Stomach (tissue), 9 donors: ENCODE results near the gene TMPRSS2. TPM values are rescaled to one million over a fixed set of nuclear protein-coding genes. Genes with fewer than 3 reads are reported as not detected.
A peak's percentile ranks its signal among the peaks of the same experiment; 100 is the strongest.

Source experiments
- DNase-seq, 2 donors: peaks; one replicate each; pipeline versions ENCODE4 v3.0.0 to v3.0.0-alpha.2; 2013 to 2019
- H3K27ac ChIP-seq, 5 donors: fragments of 200-600 bp in 4 of 5; sonication (generic) in 4 of 5; one replicate each; pipeline ENCODE4 v1.5.1; 2013 to 2019; ENCODE audit warnings: mild to moderate bottlenecking in 1 of 5, moderate library complexity in 1 of 5
- H3K27me3 ChIP-seq, 3 donors: fragments of 200-600 bp; sonication (generic); one replicate each; pipeline ENCODE4 v1.5.1; 2017 to 2019; ENCODE audit warnings: mixed run types in 1 of 3
- H3K36me3 ChIP-seq, 4 donors: fragments of 200-600 bp; sonication (generic); 1 replicate in 3 of 4; 2 replicates in 1 of 4; pipeline ENCODE4 v1.5.1; 2016 to 2019
- H3K4me1 ChIP-seq, 4 donors: fragments of 200-600 bp; sonication (generic); one replicate each; pipeline ENCODE4 v1.5.1; 2016 to 2019
- H3K4me3 ChIP-seq, 4 donors: fragments of 200-600 bp; sonication (generic) in 3 of 4; one replicate each; pipeline ENCODE4 v1.5.1; 2016 to 2019; ENCODE audit warnings: mild to moderate bottlenecking in 1 of 4
- H3K9me3 ChIP-seq, 4 donors: fragments of 200-600 bp; sonication (generic); one replicate each; pipeline ENCODE4 v1.5.1; 2016 to 2019
- CTCF ChIP-seq, 7 experiments: fragments of 450-650 bp in 4 of 7; fragments of 200-600 bp in 3 of 7; sonication (generic) in 3 of 7; IDR thresholded peaks; one replicate each; pipeline ENCODE4 v1.5.1; 2016 to 2019; ENCODE audit warnings: antibody characterized with exemption in 7 of 7, control low read depth in 2 of 7, mild to moderate bottlenecking in 1 of 7
- EP300 ChIP-seq: sonication (generic); formaldehyde crosslinking; IDR thresholded peaks from one replicate; pipeline ENCODE4 v1.6.1; 2017; ENCODE audit warnings: antibody characterized with exemption
- POLR2A ChIP-seq, 4 donors: fragments of 450-650 bp; IDR thresholded peaks; one replicate each; pipeline ENCODE4 v1.6.1; 2016; ENCODE audit warnings: antibody characterized with exemption in 4 of 4, control low read depth in 2 of 4, mild to moderate bottlenecking in 1 of 4, moderate library complexity in 1 of 4
- POLR2AphosphoS5 ChIP-seq, 3 donors: sonication (generic); formaldehyde crosslinking; IDR thresholded peaks; one replicate each; pipeline ENCODE4 v1.6.1; 2016; ENCODE audit warnings: antibody characterized with exemption in 3 of 3
- WGBS, 5 donors: extraction: QIAGEN DNeasy Blood & Tissue Kit in 3 of 5; methylation state at CpG; one replicate each; pipeline versions ENCODE4 v1.1.5 to v1.1.7; 2013 to 2018; 5-methylcytosine and 5-hydroxymethylcytosine counted together
- intact Hi-C: fragments of 100-400 bp; cut with DNase I; formaldehyde crosslinking; loops from one replicate; pipeline ENCODE4 v1.15.1; 2023; ENCODE audit warnings: low total_unique reads
- polyA plus RNA-seq, 3 donors: library from polyadenylated mRNA; stranded (reverse); fragments of 200-250 nt; gene quantifications; one replicate each; pipeline ENCODE4 v1.2.3, GENCODE V29; 2013
- total RNA-seq, 5 donors: library from RNA; depleted of rRNA; stranded (reverse); fragments of >200 nt; gene quantifications; one replicate each; pipeline versions ENCODE4 v1.1.0 to v1.2.3, GENCODE V29; 2014 to 2016
- donor health status: healthy with polysubstance abuse.
- donor health status: Bipolar disorder and iron deficiency.
- donor health status: healthy.

Gene TMPRSS2
- total and polyA plus RNA-seq, 8 donors = 58.2 to 554 (median 125) TPM

GRCh38 chr21:41506611-41507520, 1.1 kb downstream of the TMPRSS2 start:
- Histone ChIP-seq H3K36me3 (no peaks in the 10 kb centered on the region), H3K27me3 (peaks cover 3 to 75% (median 28%) of the 10 kb centered on the region in 3 donors), H3K4me1 (peaks cover 8 to 68% (median 43%) of the 10 kb centered on the region in 4 donors), H3K9me3 (no peaks in the 10 kb centered on the region), H3K27ac (peak overlapping the region; percentile 88 to 97 (median 93)), H3K4me3 (peak overlapping the region; percentile 49 to 62 (median 58))
- 2 to 7% (median 3%) methylated on average over 29 to 64 of the region's 64 CpGs for WGBS, 5 donors
- peak; percentile 58 to 75 for DNase-seq
- TF ChIP-seq POLR2A (IDR thresholded peaks at IDR 0.05) (no peak), POLR2AphosphoS5 (IDR thresholded peaks at IDR 0.05) (peak in 2 of 3 donors; percentile 48 to 79)
- intact Hi-C loops = no loop called here

- peak overlapping the region; percentile 49 to 62 (median 58) for H3K4me3 ChIP-seq
- peaks cover 8 to 68% (median 47%) of the 10 kb centered on the region in 4 donors for H3K4me1 ChIP-seq
- peak overlapping the region; percentile 88 to 97 (median 93) for H3K27ac ChIP-seq
- peaks cover 3 to 68% (median 28%) of the 10 kb centered on the region in 3 donors for H3K27me3 ChIP-seq
- H3K9me3 ChIP-seq = no peaks in the 10 kb centered on the region
- H3K36me3 ChIP-seq = no peaks in the 10 kb centered on the region
- TF ChIP-seq EP300 (no peak), POLR2AphosphoS5 (IDR thresholded peaks at IDR 0.05) (no peak), POLR2A (IDR thresholded peaks at IDR 0.05) (no peak), CTCF (IDR thresholded peaks at IDR 0.05) (no peak)
- no peak for DNase-seq
- intact Hi-C loops = no loop called here
- 22 to 60% (median 36%) methylated on average over 7 of the region's 7 CpGs for WGBS, 5 donors
These were observed 1.9 kb downstream of the TMPRSS2 start for GRCh38 chr21:41506005-41506594.

GRCh38 chr21:41504030-41504429, 3.9 kb downstream of the TMPRSS2 start:
- whole genome bisulfite sequencing, 5 donors = 17 to 35% (median 27%) methylated on average over 5 of the region's 5 CpGs
- Histone ChIP-seq H3K27ac (peak overlapping the region; percentile 88 to 97 (median 92)), H3K4me1 (peaks cover 7 to 69% (median 50%) of the 10 kb centered on the region in 4 donors), H3K9me3 (no peaks in the 10 kb centered on the region), H3K4me3 (peak overlapping the region; percentile 4 to 62 (median 55)), H3K36me3 (no peaks in the 10 kb centered on the region), H3K27me3 (peaks cover 3 to 56% (median 23%) of the 10 kb centered on the region in 3 donors)
- TF ChIP-seq POLR2A (IDR thresholded peaks at IDR 0.05) (no peak), EP300 (no peak), POLR2AphosphoS5 (IDR thresholded peaks at IDR 0.05) (no peak), CTCF (IDR thresholded peaks at IDR 0.05) (no peak)
- intact Hi-C loops = no loop called here
- peak; percentile 55 to 62 for DNase-seq

- peak overlapping the region; percentile 70 to 97 (median 91) for H3K27ac ChIP-seq
- no peaks in the 10 kb centered on the region for H3K9me3 ChIP-seq
- H3K36me3 ChIP-seq = no peaks in the 10 kb centered on the region
- H3K4me3 ChIP-seq = peak overlapping the region in 3 of 4 donors; percentile 20 to 62 (median 49)
- DNase-seq = no peak
- peaks cover under 1 to 49% (median 19%) of the 10 kb centered on the region in 3 donors for H3K27me3 ChIP-seq
- TF ChIP-seq CTCF (IDR thresholded peaks at IDR 0.05) (no peak), POLR2AphosphoS5 (IDR thresholded peaks at IDR 0.05) (peak in 1 of 3 donors; percentile 34)
- peaks cover 7 to 69% (median 52%) of the 10 kb centered on the region in 4 donors for H3K4me1 ChIP-seq
- 30 to 52% (median 42%) methylated on average over 4 of the region's 4 CpGs for WGBS, 5 donors
- intact Hi-C loops = no loop called here
These were observed 4.6 kb downstream of the TMPRSS2 start for GRCh38 chr21:41503331-41503730.
